Measurements from ENCODE around the gene SH3TC2. TPM values are rescaled to one million over a fixed set of nuclear protein-coding genes. Genes with fewer than 3 reads are reported as not detected.

Gene SH3TC2
- total and polyA plus RNA-seq, 2 of the 4 experiments (the other 2 are of a cell fraction) = 3.4 to 7.9 TPM

- in situ Hi-C loops (cut with MboI; ENCODE audit: low sequenced_read_pairs) = loop anchor here (25.0 kb wide), 1 partner anchor 862 kb away; no protein-coding TSS in a partner anchor
- H2BK120ac ChIP-seq (ENCODE audit: low read depth, low read length) = no peak overlapping the region
- no peak overlapping the region for H3K14ac ChIP-seq (replicated peaks; ENCODE audit: low read depth, low read length)
- no peak overlapping the region for H3K18ac ChIP-seq (ENCODE audit: low read depth, low read length)
- no peaks in the 10 kb centered on the region for H3K27me3 ChIP-seq (ENCODE audit: control insufficient read depth, insufficient read depth, low read length)
- H2AK5ac ChIP-seq (ENCODE audit: low read depth, low read length) = no peak overlapping the region
- no peaks in the 10 kb centered on the region for H3K79me1 ChIP-seq (ENCODE audit: low read depth in 1 of 2, low read length in 2 of 2)
- H3K4me2 ChIP-seq (ENCODE audit: low read depth, low read length) = no peak overlapping the region
- dilution Hi-C loops (cut with HindIII; ENCODE audit: low sequenced_read_pairs, unreplicated experiment) = no loop called here
- H4K8ac ChIP-seq (ENCODE audit: low read depth in 2 of 2, low read length in 2 of 2) = no peak overlapping the region
- CTCF ChIA-PET = interaction anchor here (0.6 to 0.7 kb wide), 2 partner anchors 19 to 65 kb away, joined by 3 to 4 read pairs; no protein-coding TSS in a partner anchor
- DNase-seq = no peak
- no CpG with 5 or more reads among the region's 3 CpGs for WGBS, 2 experiments (ENCODE audit: extremely low coverage in 2 of 2, insufficient read length in 1 of 2)
- no peak overlapping the region for H2AFZ ChIP-seq (replicated peaks; ENCODE audit: low read length, poor library complexity)
- BruUV-seq (replicated peaks) = no TSS peak
- TF ChIP-seq CTCF (conservative IDR thresholded peaks at IDR 0.05; ENCODE audit: low read depth, low read length) = no peak
- TF ChIP-seq SMC3 (IDR thresholded peaks at IDR 0.05; ENCODE audit: low read depth, low read length) = no peak
- no peak for TF ChIP-seq CHD1 (IDR thresholded peaks at IDR 0.05; ENCODE audit: low read depth, low read length)
- no peak for TF ChIP-seq NFE2L2 (IDR thresholded peaks at IDR 0.05; ENCODE audit: low read depth, low read length)
- no peak for TF ChIP-seq RCOR1 (IDR thresholded peaks at IDR 0.05; ENCODE audit: insufficient replicate concordance, low read length)
- TF ChIP-seq BHLHE40 (IDR thresholded peaks at IDR 0.05; ENCODE audit: low read depth, low read length) = no peak
- no peak overlapping the region for H3K4me3 ChIP-seq (ENCODE audit: insufficient read depth, low read depth, low read length)
- H2BK20ac ChIP-seq (ENCODE audit: low read depth, low read length) = no peak overlapping the region
- no peak overlapping the region for H3K9ac ChIP-seq (ENCODE audit: low read depth, low read length)
- H3K27ac ChIP-seq (ENCODE audit: insufficient read depth, low read length) = no peak overlapping the region
- no peak overlapping the region for H4K91ac ChIP-seq (ENCODE audit: insufficient read depth, low read depth, low read length)
- no peak overlapping the region for H2BK15ac ChIP-seq (ENCODE audit: low read depth, low read length)
- POLR2A ChIA-PET (ENCODE audit: unreplicated experiment) = no interaction called here
- H3K56ac ChIP-seq (ENCODE audit: extremely low read depth, insufficient read depth, low read length) = no peak overlapping the region
- H2BK5ac ChIP-seq (ENCODE audit: low read depth, low read length, poor library complexity, severe bottlenecking) = no peak overlapping the region
- H4K20me1 ChIP-seq (ENCODE audit: insufficient read depth, low read length) = no peaks in the 10 kb centered on the region
- 0 out of 2 replicates have a peak, but pooled peaks cover 5% of the 10 kb centered on the region for H3K9me1 ChIP-seq (ENCODE audit: insufficient read depth, low read length)
- no peak for ATAC-seq (ENCODE audit: low read depth)
- H3K4ac ChIP-seq (ENCODE audit: low read depth, low read length) = no peak overlapping the region
- H2AK9ac ChIP-seq (replicated peaks; ENCODE audit: low read depth, low read length, poor library complexity) = no peak overlapping the region
- H3K9me3 ChIP-seq (ENCODE audit: control insufficient read depth, insufficient read depth, low read length) = no peaks in the 10 kb centered on the region
- H4K5ac ChIP-seq (ENCODE audit: low read depth, low read length) = no peak overlapping the region
- H3K36me3 ChIP-seq (ENCODE audit: control insufficient read depth, insufficient read depth, low read length) = no peaks in the 10 kb centered on the region; the same call in 1 of the 2 replicates
- no peak overlapping the region for H3K23ac ChIP-seq (ENCODE audit: low read depth, low read length)
- intact Hi-C loops (cut with micrococcal nuclease) = no loop called here
- H3K4me1 ChIP-seq (ENCODE audit: control insufficient read depth, insufficient read depth, low read length) = peaks cover 5% of the 10 kb centered on the region; the same call in 1 of the 2 replicates
These were observed 13.5 kb downstream of the SH3TC2 start for GRCh38 chr5:149049371-149049781.

All from IMR-90 (cell line).